Colonic mucosa (tissue), 4 donors: ENCODE measurements around the gene PRKN. TPM values are rescaled to one million over a fixed set of nuclear protein-coding genes. Genes with fewer than 3 reads are reported as not detected.
"Not testable (repeated sequence)": the region's sequence is repeated elsewhere in the genome, so short reads cannot be mapped to it uniquely, and the experiment has no call there.

Experiments used
- DNase-seq: peaks from one replicate; pipeline ENCODE4 v3.0.0-alpha.2; 2020
- H3K27ac ChIP-seq: fragments of 200-600 bp; one replicate; pipeline ENCODE4 v1.8.0; 2021
- H3K27me3 ChIP-seq: fragments of 200-600 bp; one replicate; pipeline ENCODE4 v1.8.0; 2021
- H3K36me3 ChIP-seq: fragments of 200-600 bp; one replicate; pipeline ENCODE4 v1.8.0; 2021
- H3K4me1 ChIP-seq: fragments of 200-600 bp; one replicate; pipeline ENCODE4 v1.8.0; 2021; ENCODE audit warnings: mild to moderate bottlenecking
- H3K4me3 ChIP-seq: fragments of 200-600 bp; one replicate; pipeline ENCODE4 v1.8.0; 2021
- H3K9ac ChIP-seq, 2 donors: one replicate each; pipeline ENCODE4 v1.7.0; 2013; ENCODE audit warnings: control low read depth in 2 of 2, low read depth in 2 of 2, low read length in 2 of 2
- H3K9me3 ChIP-seq: fragments of 200-600 bp; one replicate; pipeline ENCODE4 v1.8.0; 2021
- CTCF ChIP-seq: fragments of 200-600 bp; IDR thresholded peaks from one replicate; pipeline ENCODE4 v1.8.0; 2022; ENCODE audit warnings: antibody characterized with exemption, mild to moderate bottlenecking
- intact Hi-C: fragments of 100-400 bp; cut with DNase I; formaldehyde crosslinking; loops from one replicate; pipeline ENCODE4 v1.14.1; 2022
- total RNA-seq, 2 donors: library from RNA; stranded (reverse); fragmentation: NEBNext Ultra II Directional in 1 of 2; extraction: Animal tissue kit (Norgen Biotek cat#: 25700) in 1 of 2; gene quantifications; one replicate each; pipeline ENCODE4 v1.2.1, GENCODE V29; 2021
- donor health status: healthy.
- donor health status: DM: no; HTN: no; CAD: no.
- donor health status: DM: no; HTN: no; CAD: no.

PRKN gene
- total RNA-seq, 2 donors from 2014 or later: 3.7 to 8.1 TPM

GRCh38 chr6:162409741-162410691, 317.6 kb downstream of the PRKN start:
- H3K4me3 ChIP-seq: no peak overlapping the region
- no peaks in the 10 kb centered on the region for H3K4me1 ChIP-seq
- H3K27ac ChIP-seq: no peak overlapping the region
- H3K36me3 ChIP-seq: no peaks in the 10 kb centered on the region
- H3K27me3 ChIP-seq: no peaks in the 10 kb centered on the region
- H3K9ac ChIP-seq: no peak overlapping the region
- DNase-seq: no peak
- no peak for TF ChIP-seq CTCF
- no peaks in the 10 kb centered on the region for H3K9me3 ChIP-seq
- intact Hi-C loops: no loop called here

- Histone ChIP-seq H3K4me3 (no peak overlapping the region), H3K4me1 (no peaks in the 10 kb centered on the region), H3K36me3 (no peaks in the 10 kb centered on the region), H3K9me3 (no peaks in the 10 kb centered on the region), H3K9ac (no peak overlapping the region), H3K27ac (no peak overlapping the region), H3K27me3 (no peaks in the 10 kb centered on the region)
- intact Hi-C loops: no loop called here
- no peak for TF ChIP-seq CTCF
- DNase-seq: no peak
Observed at GRCh38 chr6:162408826-162409535, 318.6 kb downstream of the PRKN start.

- Histone ChIP-seq H3K27ac (no peak overlapping the region), H3K9ac (no peak overlapping the region), H3K36me3 (no peaks in the 10 kb centered on the region), H3K4me3 (no peak overlapping the region), H3K9me3 (no peaks in the 10 kb centered on the region), H3K4me1 (no peaks in the 10 kb centered on the region), H3K27me3 (no peaks in the 10 kb centered on the region)
- TF ChIP-seq CTCF: no peak
- intact Hi-C loops: no loop called here
- no peak for DNase-seq
Observed at GRCh38 chr6:162404951-162405350, 322.6 kb downstream of the PRKN start.

GRCh38 chr6:162403031-162403430, 324.5 kb downstream of the PRKN start:
- Histone ChIP-seq H3K27me3 (no peaks in the 10 kb centered on the region), H3K4me1 (no peaks in the 10 kb centered on the region), H3K4me3 (no peak overlapping the region), H3K27ac (no peak overlapping the region), H3K36me3 (no peaks in the 10 kb centered on the region), H3K9me3 (no peaks in the 10 kb centered on the region), H3K9ac (no peak overlapping the region)
- intact Hi-C loops: no loop called here
- DNase-seq: no peak
- TF ChIP-seq CTCF: no peak

GRCh38 chr6:162395181-162395580, 332.4 kb downstream of the PRKN start:
- DNase-seq: no peak
- no peak for TF ChIP-seq CTCF
- H3K9me3 ChIP-seq: no peaks in the 10 kb centered on the region
- no peaks in the 10 kb centered on the region for H3K36me3 ChIP-seq
- no peaks in the 10 kb centered on the region for H3K4me1 ChIP-seq
- H3K4me3 ChIP-seq: no peak overlapping the region
- intact Hi-C loops: no loop called here
- H3K9ac ChIP-seq: no peak overlapping the region
- no peak overlapping the region for H3K27ac ChIP-seq
- H3K27me3 ChIP-seq: no peaks in the 10 kb centered on the region

GRCh38 chr6:162390961-162391811, 336.4 kb downstream of the PRKN start:
- H3K36me3 ChIP-seq, H3K27ac ChIP-seq, H3K9ac ChIP-seq, H3K4me3 ChIP-seq, H3K9me3 ChIP-seq, H3K27me3 ChIP-seq, intact Hi-C loops, DNase-seq, H3K4me1 ChIP-seq: not testable (repeated sequence)
